CD1c-positive myeloid dendritic cell (primary cell): ENCODE results near the gene ATRNL1.

ENCODE experiments used
- DNase-seq: peaks from one replicate; pipeline ENCODE4 v3.0.0-alpha.2; 2016; ENCODE audit errors: extremely low spot score

ATRNL1 gene

GRCh38 chr10:115903207-115903606 is 810.0 kb downstream of the ATRNL1 start:
- DNase-seq = no peak

- no peak for DNase-seq
These were observed 810.7 kb downstream of the ATRNL1 start for GRCh38 chr10:115903845-115904244.

DNA sequence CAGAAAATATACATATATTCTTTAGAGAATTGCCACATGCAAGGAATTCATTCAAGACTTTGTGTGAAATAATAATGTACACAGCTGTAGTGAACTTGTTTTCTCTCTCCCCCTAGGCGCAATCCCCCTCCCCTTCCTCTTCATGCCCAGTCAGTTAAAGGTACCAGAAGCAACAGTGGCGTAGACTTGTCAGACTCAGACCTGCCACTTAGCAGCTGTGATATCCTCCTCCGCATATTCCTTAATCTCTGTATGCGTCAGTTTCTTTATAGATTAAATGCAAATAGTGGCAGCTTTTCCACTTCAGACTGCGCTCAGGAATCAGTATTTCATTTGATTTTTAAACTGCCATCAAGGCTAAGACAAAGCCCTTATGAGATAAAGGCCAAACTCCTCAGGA is 815.9 kb downstream of the ATRNL1 start:
- DNase-seq = no peak

GRCh38 chr10:115909962-115910731 is 817.0 kb downstream of the ATRNL1 start:
- no peak for DNase-seq

- no peak for DNase-seq
These were observed 821.3 kb downstream of the ATRNL1 start for GRCh38 chr10:115914475-115914874.

- no peak for DNase-seq
These were observed 822.3 kb downstream of the ATRNL1 start for GRCh38 chr10:115915429-115915828.

GRCh38 chr10:115918812-115919211 is 825.6 kb downstream of the ATRNL1 start:
- no peak for DNase-seq

GRCh38 chr10:115921795-115922194 is 828.6 kb downstream of the ATRNL1 start:
- DNase-seq = no peak

GRCh38 chr10:115931309-115931708 is 838.1 kb downstream of the ATRNL1 start:
- DNase-seq = no peak

DNA sequence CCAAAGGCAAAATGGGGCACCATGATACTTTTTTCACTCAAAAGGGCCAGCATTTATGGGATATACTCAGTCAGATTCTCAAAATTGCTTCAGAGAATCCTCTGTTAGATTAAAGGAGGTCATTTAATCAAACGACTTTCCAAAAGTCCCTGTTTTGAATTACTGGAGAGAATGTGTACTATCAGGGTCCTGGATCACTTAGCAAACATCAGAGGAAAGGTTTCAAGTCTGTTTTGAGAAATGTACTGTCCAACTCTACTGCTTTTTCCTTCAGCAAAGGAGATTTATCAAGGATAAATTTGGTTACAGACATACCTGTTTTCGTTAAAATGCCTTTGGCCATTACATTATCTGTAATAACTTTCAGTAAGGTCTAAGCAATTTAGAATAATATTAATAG is 838.9 kb downstream of the ATRNL1 start:
- DNase-seq = no peak

DNA sequence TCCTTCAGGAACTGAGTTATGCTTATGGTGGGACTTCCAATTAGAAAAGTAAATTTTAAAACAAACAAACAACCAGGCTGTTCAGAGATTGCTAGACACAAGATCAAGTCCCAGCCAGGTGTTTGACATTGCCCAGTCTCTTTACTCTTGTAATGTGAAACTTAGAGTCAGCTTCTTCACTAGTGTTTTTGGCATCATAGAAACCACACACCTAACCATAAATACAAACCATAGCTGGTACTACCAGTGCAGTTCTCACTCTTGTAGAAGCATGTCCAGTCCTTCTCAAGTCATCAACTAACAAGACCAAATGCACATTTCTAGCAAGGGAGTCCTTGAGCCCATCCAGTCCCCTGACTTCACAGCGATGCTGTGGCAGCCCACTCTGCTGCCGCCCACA is 839.9 kb downstream of the ATRNL1 start:
- DNase-seq = no peak

DNA sequence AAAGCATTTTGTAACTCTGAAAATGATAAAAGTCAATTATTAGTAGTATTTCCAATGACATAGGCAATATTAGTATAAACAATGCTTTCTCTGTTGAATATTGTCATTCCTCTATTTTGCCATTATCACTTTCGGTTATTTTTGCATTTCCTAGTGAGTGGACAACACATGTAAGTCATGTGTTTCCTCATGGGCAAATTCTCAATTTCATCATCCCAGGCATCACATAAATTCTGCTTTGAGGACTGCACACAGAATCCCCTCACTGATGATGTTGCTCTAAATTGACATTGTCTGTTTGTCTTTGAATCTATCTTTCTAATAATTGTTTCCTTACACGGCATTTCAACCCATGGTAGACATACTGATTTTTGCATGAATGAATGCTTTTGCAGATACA is 842.6 kb downstream of the ATRNL1 start:
- DNase-seq = no peak

GRCh38 chr10:115936926-115937767 is 844.0 kb downstream of the ATRNL1 start:
- no peak for DNase-seq

GRCh38 chr10:115937768-115938056 is 844.5 kb downstream of the ATRNL1 start:
- no peak for DNase-seq

- DNase-seq = no peak
These were observed 846.1 kb downstream of the ATRNL1 start for GRCh38 chr10:115939101-115939854.

DNA sequence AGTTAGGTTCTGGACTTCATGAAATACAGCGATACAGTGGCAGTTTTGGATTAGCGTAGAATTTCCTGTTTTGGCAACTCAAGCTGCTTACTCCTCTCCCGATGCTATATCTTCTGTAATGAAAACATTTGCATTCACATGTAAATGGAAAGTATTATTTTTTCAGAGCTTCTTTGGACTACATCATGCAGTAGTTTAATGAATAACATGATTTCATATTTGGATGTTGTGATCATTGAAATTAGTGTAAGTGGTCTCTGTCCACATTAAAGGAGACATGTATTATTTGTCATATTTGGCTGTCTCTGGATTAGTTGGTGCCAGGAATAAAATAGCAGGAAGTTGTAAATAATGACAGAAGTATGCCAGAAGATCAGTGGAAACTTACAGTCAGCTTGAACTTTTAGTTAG is 848.2 kb downstream of the ATRNL1 start:
- no peak for DNase-seq

GRCh38 chr10:115942101-115942500 is 848.9 kb downstream of the ATRNL1 start:
- DNase-seq = no peak

- DNase-seq = no peak
These were observed 851.4 kb downstream of the ATRNL1 start for GRCh38 chr10:115944538-115944937.

- no peak for DNase-seq
These were observed 852.7 kb downstream of the ATRNL1 start for GRCh38 chr10:115945701-115946445.

DNA sequence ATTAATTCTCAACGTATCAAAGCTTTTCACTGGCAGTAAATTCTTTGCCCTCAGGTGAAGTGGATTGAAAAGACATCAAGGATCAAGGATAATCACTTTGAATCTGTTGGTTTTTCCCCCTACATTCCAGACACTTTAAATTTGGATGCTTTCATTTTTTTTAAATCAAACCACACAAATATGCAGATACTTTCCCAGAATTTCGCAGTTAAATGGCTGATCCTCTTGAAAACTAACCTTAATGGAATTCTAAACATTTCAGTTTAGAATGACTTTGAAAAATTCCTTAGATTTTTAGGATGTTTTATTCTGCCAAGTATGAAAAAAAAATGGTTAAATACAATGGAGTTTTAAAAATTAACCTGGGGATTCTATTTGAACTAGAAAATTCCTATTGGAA is 853.9 kb downstream of the ATRNL1 start:
- no peak for DNase-seq

- no peak for DNase-seq
These were observed 855.3 kb downstream of the ATRNL1 start for GRCh38 chr10:115948465-115948864.

DNA sequence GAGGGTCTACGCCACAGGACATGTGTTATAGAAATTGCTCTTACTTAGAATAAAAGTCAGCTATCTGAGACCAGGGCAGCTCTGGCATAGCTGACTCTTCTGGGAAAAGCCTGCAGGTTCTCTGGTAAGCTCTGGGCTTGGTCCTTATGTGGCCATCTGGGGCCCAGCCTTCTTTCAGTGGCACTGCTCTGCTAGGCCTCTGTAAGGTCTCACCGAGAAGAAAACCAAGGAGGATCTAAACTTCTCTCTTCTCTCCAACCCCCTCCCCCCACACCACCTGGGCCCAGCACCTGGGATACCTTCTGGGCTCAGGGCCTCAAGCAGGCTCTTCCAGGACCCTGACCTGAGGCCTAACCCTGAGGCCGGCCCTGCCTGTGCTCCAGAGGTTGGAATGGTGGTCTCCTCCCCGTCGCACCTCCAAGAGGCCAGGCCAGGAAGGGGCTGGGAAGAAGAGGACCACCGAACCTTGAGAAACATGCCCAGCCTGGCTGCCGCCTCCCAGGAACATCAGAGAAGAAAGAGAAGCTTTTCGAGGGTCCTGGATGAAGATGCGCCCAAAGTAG is 856.2 kb downstream of the ATRNL1 start:
- DNase-seq = no peak
